GM19395 (cell line): Measurements from ENCODE around the gene TBCA.
"Not testable (repeated sequence)": the region's sequence is repeated elsewhere in the genome, so short reads cannot be mapped to it uniquely, and the experiment has no call there.

Source experiments
- ATAC-seq: cut with Tn5 transposase; IDR thresholded peaks from one replicate; pipeline ENCODE4 v1.9.1; 2021; ENCODE audit warnings: mild to moderate bottlenecking, moderate library complexity; ENCODE audit not compliant: unreplicated experiment

Gene TBCA

GRCh38 chr5:77773734-77774280, 2.3 kb downstream of the TBCA start:
- no peak for ATAC-seq

DNA sequence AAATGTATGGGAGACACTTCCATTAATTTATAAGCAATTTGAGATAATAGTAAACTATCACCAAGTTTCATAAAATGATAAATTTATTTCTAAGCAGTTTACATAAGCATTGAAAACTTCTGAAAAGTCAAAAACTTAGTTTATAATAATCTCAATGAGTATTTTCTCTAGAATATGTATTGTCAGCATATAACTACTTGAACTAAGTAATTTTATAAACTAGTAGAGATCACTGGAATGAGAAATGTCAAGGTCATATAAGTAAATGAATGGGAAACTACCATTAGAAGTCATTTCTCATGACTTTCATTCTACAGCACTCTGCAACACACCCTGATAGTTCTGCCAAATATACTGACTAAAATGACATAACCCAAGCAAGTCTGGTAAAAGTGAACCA, 3.4 kb downstream of the TBCA start:
- no peak for ATAC-seq

DNA sequence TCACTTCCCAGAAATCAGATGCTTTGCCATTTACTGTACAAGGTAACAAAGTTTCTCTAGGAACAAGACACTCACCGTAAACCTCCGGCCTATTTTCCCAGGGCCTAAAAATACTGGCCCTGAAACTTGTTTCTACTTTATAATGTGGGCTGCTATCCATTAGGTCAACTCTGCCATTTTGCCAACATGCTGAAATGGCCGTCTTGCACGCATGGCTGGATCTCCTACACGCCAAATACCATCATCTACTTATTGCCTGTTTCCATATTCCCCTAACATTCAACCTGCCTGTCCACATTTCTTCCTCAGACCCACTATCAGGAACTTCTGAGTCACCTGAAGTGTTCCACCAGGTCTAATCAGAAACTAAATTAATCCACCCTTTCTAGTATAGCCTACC, 4.7 kb downstream of the TBCA start:
- ATAC-seq: no peak

DNA sequence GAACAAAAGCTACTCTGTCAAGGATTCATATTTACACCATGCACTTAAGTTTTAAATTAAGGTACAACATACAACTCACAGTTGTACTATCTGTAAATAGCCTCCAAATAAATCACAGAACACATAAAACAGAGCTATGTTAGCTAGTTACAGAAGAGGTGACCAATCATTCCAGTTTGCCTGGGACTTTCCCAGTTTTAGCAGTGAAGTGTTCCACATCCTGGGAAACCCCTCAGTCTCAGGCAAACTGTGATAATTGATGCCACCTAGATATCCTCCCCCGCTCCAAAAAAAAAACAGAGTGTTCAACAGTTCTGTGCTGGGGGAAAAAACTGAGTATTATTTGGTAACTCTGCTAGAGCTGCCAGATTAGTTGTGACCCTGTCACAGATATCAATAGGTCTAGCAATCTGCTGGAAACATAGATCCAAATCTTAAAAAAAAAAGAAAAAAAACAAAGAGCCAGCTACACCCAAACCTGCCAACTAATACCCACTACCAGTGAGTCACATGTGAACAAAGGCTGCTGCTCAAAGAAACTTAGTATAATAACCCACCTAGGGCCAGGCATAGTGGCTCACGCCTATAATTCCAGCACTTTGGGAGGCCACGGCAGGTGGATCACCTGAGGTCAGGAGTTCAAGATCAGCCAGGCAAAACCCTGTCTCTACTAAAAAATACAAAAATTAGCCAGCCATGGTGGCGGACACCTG, 5.7 kb downstream of the TBCA start:
- ATAC-seq: no peak

GRCh38 chr5:77768978-77769377, 7.2 kb downstream of the TBCA start:
- ATAC-seq: no peak

DNA sequence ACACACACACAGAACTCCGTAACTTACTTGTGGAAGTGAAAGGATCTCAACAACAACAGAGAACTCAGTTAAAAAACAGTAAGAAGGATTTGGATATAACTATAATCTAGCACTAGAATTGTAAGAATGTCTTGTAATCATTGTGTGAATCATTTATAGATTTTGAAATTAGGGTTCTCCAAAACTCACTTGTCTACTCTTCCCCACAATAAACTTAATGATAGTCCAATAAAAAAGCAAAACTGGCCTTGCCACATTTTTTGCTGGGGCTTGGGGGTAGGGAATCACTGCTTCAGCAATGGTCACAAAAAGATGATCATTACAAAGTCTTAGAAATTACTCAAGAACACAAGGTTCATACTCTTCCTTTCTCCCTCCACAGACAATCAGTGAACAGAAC, 8.8 kb downstream of the TBCA start:
- no peak for ATAC-seq

DNA sequence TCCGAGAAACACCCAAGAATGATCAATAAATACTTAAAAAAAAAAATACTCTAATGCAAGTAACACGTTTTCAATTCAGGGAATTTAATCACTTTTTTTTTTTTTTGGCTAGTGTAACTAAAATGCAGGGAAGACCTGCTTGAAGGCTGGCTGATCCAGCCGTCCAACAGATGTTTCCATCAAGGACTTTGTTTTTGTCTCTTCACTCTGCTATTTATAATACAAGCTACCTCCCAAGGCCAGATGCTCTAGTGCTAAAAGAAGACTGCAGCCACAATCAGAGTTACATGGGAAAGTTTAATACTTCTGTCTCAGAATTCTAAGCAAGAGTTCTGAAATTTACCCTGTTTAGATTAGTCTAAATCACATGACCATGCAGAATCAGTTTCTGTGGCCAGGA, 14.5 kb downstream of the TBCA start:
- no peak for ATAC-seq

- no peak for ATAC-seq
Measured at GRCh38 chr5:77758141-77758938, 17.8 kb downstream of the TBCA start.

DNA sequence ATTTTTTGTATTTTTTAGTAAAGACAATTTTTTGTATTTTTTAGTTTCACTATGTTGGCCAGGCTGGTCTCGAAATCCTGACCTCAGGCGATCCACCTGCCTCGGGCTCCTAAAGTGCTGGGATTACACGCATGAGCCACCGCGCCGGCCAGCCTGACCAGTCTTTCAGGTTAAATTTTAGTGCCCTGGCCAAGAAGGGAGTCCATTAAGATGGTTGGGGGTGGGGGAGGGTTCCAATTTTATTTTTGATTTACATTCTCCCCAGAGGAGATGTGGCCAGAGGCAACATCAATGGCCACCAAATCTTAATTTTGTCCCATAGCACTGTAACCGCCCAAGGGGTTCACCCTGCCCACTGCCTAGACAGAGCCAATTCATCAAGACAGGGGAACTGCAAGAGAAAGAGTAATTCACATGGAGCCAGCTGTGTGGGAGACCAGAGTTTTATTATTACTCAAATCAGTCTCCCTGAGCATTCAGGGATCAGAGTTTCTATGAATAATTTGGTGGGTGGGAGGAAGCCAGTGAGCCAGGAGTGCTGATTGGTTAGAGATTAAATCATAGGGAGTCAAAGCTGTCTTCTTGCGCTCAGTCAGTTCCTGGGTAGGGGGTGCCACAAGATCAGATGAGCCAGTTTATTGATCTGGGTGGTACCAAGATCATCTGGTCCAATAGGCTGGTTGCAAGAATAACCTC, 24.7 kb downstream of the TBCA start:
- ATAC-seq: no peak

DNA sequence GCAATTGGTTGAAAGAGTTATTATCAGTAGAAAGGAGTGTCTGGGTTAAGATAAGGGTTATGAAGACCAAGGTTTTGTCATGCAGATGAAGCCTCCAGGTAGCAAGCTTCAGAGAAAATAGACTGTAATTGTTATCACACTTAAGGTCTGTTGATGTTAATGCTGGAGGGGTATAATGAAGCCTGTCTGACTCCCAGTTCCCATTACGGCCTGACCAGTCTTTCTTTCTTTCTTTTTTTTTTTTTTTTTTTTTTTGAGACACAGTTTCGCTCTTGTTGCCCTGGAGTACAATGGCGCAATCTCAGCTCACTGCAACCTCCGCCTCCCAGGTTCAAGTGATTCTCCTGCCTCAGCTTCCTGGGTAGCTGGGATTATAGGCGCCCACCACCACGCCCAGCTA, 25.2 kb downstream of the TBCA start:
- ATAC-seq: not testable (repeated sequence)

- no peak for ATAC-seq
Measured at GRCh38 chr5:77748160-77748559, 28.0 kb downstream of the TBCA start.

DNA sequence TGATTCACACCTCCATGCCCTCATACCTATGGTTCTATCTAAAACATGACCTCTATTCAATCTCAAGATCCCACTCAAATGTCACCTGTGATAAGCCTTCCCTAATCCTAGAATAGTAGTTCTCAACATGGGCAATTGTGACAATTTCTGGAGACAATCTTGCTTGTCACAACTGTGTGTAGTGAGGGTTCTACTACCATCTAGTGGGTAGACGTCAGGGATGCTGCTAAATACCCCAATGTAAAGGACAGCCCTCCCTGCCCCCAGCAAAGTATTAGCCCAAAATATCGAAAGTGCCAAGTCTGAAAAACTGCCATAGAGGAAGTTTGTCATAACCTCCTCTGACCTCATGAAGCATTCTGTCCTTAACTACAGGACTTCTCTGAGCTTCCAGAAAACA, 32.0 kb downstream of the TBCA start:
- ATAC-seq: no peak

DNA sequence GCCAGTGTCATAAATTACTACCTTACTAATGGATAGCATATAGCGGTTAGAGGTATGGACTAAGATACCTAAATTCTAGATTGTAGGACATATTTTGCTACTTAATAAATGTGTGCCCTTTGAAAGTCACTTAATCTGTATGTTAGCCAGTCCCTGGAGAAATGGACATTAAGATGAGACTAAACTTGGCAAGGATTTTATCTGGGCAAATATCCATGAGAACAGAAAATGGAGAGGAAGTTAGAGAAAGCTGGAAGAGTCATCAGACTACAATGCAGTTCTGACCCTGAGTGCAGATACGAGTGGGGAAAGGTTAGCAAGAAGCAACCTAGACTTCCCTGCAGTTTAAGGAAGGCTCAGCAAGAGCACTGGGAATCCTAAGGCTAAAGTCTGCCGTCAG, 33.0 kb downstream of the TBCA start:
- ATAC-seq: no peak

DNA sequence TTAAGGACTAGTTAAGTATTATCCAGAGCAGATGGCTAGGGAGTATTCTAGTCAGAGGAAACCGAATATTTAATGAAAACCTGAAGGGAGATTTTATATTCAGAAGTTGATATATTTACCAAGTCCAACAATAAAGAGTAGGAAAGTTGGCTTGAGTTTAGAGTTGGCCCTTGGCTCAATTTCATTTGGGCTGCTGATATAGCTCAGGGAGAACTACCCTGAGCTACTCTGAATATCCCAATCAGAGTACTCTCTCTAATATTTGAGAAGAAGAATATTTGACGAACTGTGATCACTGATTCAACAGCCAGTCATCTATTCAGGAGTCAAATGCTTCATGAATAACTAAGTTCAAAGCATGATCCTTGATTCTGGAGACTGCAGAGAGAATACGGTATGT, 34.5 kb downstream of the TBCA start:
- ATAC-seq: no peak

- ATAC-seq: no peak
Measured at GRCh38 chr5:77734885-77735284, 41.3 kb downstream of the TBCA start.

DNA sequence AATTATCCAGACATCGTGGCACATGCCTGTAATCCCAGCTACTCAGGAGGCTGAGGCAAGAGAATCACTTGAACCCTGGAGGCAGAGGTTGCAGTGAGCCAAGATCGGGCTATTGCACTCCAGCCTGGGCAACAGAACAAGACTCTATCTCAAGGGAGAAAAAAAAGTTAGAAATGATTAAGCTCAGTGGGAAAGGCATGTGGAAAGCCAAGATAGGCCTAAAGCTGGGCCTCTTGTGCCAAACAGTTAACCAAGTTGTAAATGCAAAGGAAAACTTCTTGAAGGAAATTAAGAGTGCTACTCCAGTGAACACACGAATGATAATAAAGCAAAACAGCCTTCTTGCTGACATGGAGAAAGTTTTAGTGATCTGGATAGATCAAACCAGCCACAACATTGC, 43.0 kb downstream of the TBCA start:
- ATAC-seq: no peak

DNA sequence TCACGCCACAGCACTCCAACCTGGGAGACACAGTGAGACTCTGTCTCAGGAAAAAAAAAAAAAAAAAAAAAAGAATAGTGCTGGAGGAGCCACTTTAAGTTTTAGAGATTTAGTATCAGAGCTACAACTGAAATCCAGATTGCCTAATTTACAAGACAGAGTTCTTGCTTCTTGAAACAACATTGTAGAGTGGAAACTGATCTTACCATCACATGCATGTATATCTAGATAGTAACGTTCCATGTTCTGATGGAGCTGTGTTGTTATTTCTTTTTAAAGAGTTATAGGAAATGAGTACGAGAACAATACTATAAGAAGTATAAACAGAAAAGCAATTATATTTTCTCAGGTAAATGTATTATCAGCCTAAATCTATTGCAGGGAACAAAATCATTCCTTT, 48.9 kb downstream of the TBCA start:
- no peak for ATAC-seq

- no peak for ATAC-seq
Measured at GRCh38 chr5:77725616-77726015, 50.5 kb downstream of the TBCA start.

DNA sequence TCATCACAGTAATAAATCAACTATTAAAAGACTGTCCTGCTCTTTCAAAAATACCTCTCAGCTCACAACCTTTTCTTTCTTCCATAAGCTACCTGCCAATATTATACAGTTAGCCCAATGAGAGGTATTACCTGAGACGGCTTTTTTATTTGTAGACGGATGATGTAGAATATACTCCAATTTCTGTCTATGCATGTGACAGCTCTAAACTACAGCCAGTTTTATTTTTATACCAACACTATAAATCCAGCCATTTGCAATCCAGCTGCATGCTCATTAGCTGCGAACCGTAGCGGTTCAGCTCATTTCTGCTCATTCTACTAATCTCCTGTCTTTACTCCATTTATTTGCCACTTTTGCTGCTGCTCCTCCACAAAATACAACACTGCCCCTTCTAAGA, 51.2 kb downstream of the TBCA start:
- no peak for ATAC-seq

- ATAC-seq: no peak
Measured at GRCh38 chr5:77719666-77720363, 56.3 kb downstream of the TBCA start.
